ENCODE results near the gene LGR6.

GRCh38 chr1:202200669-202201068 lies 7.1 kb downstream of the LGR6 start:
- TF ChIP-seq JUNB (IDR thresholded peaks at IDR 0.05) (no peak), STAT3 (IDR thresholded peaks at IDR 0.05; ENCODE audit: low read depth, low read length) (no peak), POLR2AphosphoS5 (IDR thresholded peaks at IDR 0.05; ENCODE audit: low read length) (no peak), HDAC2 (IDR thresholded peaks at IDR 0.05) (no peak)
